AML-193 (cell line): ENCODE results near the gene ATXN1.

Experiments used
- DNase-seq, 2 experiments: peaks; one replicate each; lab custom pipeline; 2025; lab: John Stamatoyannopoulos, UW

ATXN1 gene

GRCh38 chr6:16743664-16744210 is 17.5 kb downstream of the ATXN1 start:
- no peak for DNase-seq

- no peak for DNase-seq
Measured at GRCh38 chr6:16742116-16742515, 19.1 kb downstream of the ATXN1 start.

- no peak for DNase-seq
Measured at GRCh38 chr6:16741112-16742016, 19.9 kb downstream of the ATXN1 start.

- peak; percentile 85 to 92 for DNase-seq
Measured at GRCh38 chr6:16740097-16740496, 21.2 kb downstream of the ATXN1 start.

DNA sequence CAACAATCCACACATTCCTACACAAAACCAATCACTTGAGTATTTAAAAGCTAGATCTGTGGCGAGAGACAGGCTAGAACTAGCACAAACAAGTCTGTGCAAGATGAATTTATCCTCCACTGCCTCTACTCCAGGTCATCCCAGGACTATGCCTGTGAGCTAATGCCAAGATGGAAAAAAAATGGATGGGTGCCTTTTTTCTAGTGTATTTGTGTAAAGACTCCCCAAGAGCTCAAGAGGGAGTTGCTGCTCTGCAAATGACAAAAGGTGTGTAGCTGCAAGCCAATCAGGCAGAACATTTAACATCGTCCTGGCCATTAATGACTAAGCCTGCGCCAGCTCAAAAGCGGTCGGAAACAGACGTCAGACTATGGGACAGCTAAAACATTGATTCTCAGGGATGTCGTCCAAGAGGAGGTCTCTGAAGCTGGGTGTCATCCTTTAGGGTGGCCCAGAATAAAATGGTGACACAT is 21.9 kb downstream of the ATXN1 start:
- DNase-seq, result no peak

DNA sequence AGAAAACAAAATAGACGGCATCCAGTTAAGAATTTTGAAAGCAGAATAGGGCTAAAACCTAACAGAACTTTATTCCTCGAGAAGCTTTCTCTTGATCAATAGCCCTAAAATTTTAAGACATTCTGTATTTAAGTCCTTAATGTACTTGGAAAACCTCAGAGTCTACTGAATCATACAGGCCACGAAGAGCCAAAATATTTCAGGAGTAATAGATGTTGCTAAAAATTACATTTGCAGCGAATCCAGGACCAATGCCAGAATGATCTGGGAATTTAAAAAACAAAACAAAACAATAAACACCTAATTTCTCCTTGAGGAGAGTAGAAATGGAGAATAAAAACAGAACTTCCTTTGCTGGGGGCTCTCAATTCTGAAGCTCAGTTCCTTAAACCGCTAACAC is 23.3 kb downstream of the ATXN1 start:
- DNase-seq, result no peak

GRCh38 chr6:16736856-16737775 is 24.1 kb downstream of the ATXN1 start:
- DNase-seq, result no peak

DNA sequence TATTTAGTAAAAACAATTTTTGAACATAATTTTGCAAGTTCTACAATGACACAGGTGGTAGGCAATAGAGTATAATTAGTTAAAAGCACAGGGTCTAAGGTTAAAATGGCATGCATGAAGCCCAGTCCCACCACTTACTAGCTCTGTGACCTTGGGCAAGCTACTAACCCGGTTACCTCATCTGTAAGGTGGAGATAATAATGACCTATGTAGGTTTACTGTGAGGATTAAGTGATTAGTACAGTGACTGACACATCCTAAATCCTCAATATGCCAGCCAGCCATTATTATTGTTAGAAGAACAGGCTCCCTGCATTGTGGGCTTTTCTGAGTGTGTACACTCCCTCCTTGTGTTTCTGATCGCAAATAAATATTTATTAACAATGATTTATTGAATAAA is 26.2 kb downstream of the ATXN1 start:
- DNase-seq, result no peak

GRCh38 chr6:16733085-16733484 is 28.2 kb downstream of the ATXN1 start:
- DNase-seq, result no peak

DNA sequence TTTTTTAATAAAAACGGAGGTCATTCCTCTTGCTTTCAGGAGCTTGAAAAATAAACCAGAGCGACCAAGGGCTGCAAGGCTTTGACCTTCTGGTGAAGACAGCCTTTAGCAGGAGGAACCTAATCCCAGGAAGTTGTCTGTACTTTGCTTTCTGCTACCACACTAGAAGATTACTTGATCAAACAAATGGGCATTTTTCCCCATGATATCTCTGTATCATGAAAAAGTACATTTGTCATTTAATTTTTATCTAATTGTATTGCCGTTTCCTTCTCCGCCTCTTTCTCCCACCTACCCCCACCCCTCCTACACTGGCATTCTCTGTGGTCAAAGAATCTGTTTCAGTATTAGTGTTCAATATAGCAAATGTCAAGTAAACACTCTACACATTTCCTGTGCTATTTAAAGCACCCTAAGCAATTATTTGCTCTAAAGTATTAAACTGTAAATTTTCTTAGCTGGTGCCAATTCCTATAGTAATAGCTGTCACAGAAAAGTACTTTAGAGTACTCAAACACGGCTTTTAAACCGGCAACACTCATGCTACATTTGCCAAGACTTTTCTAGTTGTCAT is 29.7 kb downstream of the ATXN1 start:
- no peak for DNase-seq

GRCh38 chr6:16730738-16731477 is 30.4 kb downstream of the ATXN1 start:
- no peak for DNase-seq

DNA sequence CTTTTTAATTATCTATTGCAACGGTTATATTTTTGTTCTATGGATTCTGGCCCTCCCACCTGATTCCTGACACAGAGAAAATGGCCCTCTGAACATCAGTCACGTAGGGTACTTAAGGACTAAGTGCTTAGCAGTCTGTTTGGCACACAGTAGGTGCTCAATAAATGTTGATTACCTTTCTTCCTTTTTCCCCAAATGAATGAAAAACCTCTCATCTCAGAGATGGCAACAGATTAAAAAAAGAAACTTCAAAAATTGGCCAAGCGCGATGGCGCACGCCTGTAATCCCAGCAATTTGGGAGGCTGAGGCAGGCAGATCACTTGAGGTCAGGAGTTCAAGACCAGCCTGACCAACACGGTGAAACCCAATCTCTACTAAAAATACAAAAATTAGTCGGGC is 31.5 kb downstream of the ATXN1 start:
- DNase-seq, result no peak

DNA sequence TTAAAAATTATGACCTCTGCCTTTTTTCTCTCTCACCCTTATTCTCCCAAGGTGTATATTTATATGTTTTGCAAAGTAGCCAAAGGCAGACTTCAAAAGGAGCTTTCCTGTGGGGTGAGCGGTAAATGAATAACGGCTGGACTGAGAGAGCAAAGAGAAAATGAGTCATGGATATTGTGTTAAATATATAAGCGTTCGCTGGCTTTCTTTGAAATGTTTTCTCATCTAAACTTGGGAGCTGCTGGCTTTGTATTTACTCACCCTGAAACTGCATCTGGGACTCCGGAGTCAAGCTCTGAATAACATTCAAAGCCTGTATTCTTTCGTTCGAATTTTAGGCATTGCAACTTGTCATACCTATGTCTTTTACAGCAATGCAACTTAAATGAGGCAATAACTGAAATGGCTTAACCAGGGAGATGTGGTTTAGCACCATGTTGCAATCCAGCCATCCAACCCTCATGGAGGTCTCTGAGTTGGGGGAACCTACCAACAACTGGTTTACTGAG is 32.0 kb downstream of the ATXN1 start:
- peak; percentile 93 to 96 for DNase-seq

DNA sequence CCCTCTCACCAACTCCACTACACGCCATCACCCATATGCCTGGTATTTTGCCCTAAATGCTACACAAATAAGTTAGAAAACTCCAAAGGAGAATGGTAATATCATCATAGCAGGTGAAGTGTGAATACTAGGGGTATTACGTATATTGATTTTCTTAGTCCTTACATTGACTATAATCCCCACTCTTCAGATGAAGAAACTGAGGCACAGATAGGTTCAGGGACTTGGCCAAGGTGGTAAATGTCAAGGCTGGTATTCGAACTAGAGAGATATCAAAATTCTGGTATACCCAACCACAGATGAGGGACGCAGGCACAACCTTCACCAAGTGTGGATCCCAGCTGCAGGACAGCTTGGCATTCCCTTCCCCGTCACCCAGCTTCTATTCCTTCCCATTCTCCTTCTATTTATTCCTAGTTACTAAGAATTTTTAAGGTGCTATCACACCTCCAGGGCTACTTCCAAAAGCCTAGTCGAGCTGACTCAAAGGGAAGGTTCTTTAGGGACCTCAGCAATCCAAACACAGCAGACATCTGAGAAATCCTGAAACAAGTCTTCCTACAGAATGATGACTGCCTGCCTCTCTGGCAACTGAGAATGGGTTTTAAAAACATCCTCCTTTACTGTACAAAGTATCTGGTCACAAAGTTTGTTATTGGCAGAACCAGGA is 32.6 kb downstream of the ATXN1 start:
- no peak for DNase-seq

- peak; percentile 92 to 93 for DNase-seq
Measured at GRCh38 chr6:16727996-16728395, 33.3 kb downstream of the ATXN1 start.

- DNase-seq, result peak; percentile 46 to 50
Measured at GRCh38 chr6:16725145-16725864, 36.0 kb downstream of the ATXN1 start.

DNA sequence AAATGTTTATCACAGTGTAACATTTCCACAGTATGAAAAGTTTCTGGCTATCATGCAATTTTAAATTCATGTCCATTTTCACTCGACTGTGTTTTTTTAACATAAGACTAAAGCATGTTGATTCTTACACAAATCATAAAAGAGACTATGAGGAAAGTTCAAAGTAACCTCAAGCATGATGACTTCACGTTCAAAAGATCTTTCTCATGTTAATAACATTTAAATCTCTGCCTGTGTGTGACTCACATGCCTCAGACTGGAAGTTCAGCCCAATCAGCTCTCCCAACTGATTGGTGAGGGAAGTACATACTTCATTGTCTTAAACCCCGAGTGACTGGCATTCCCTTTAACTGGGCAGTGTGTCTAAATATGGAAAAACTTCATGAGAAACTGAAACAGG is 37.4 kb downstream of the ATXN1 start:
- DNase-seq, result no peak

DNA sequence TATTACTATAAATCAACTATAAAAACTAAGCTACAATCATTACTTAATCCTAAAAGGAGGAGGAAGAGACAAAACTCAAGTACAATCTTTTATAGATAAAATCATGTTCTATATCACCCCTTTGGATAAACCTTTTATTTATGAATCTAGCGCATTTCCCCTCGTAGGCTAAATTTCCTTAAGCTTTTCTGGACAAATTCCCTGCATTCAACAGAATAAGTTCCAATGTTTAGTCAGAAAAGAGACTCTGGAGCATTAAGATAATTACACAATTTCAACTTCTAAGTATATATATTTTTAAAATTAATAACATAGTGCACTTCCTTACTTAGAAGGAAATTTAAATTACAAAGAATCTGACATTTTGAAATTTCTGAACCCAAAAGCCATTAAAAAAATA is 37.9 kb downstream of the ATXN1 start:
- DNase-seq, result no peak

DNA sequence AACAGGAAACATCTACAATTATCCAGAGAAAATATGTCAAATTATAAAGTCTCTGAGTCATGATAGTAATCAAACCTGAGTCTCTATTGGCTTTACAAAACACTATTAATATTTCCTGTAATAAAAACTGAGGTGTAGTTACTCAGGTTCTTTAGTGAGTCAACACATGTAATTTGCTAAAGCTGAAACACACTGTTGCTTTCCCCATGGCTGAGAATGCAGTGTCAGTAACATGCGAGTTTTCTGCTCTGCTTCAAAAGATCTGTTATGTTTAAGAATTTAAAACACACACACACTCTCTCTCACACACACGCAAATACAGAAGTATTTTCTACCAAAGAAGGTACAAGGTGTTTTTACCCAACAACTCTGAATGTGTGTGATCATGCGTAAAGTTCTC is 38.6 kb downstream of the ATXN1 start:
- DNase-seq, result no peak

DNA sequence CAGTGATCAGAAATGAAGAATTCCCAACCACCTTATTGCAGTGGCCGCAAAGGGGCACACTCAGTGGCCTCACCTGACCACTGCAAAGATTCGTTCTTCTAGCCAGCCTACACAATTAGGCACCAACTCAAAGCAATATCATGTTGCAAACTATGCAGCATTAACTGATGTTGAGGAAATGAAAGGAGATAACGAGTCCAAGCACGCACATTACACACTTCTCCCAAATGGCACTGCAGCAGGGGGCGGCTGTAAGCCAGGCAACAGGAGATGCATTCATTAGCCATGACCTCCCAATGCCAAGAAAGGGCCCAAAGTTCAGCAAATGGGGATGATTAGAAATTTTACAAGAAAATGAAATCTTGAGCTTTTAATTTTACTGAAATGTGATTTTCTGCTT is 39.3 kb downstream of the ATXN1 start:
- DNase-seq, result no peak
